HG02970 (cell line): ENCODE measurements around the gene DRC7.
"Not testable (repeated sequence)": the region's sequence is repeated elsewhere in the genome, so short reads cannot be mapped to it uniquely, and the experiment has no call there.

Source experiments
- ATAC-seq: cut with Tn5 transposase; IDR thresholded peaks from one replicate; pipeline ENCODE4 v1.9.1; 2021; ENCODE audit warnings: mild to moderate bottlenecking, moderate library complexity, moderate number of reproducible peaks; ENCODE audit not compliant: unreplicated experiment, low FRiP score

The DRC7 gene

DNA sequence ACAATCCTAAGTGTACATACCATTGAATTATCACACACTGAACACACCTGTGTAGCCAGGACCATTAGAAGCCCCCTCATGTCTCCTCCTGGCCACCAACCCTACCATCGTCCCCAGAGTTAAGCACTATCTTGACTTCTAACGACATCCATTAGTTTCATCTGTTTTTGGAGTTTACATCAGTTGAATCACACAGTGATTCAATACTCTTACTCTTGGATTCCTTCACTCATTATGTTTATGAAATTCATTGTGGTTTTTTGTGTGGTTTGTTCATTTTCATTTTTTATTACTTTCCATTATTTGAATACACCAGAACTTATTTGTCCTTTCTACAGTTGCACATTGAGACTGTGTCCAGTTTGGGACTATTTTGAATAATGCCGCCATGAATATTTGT, 13.6 kb downstream of the DRC7 start:
- no peak for ATAC-seq

DNA sequence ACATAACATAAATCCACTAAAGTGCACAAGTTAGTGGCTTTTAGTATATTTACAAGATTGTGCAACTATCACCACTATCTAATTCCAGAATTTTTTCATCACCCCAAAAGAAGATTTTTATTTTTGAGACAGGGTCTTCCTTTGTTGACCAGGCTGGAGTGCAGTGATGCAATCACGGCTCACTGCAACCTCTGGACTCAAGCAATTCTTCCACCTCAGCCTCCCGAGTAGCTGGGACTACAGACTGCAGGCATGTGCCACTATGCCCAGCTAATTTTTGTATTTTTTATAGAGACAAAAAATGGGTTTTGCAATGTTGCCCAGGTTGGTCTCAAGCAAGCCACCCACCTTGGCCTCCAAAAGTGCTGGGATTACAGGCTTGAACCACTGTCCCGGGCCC, 15.1 kb downstream of the DRC7 start:
- ATAC-seq: no peak

DNA sequence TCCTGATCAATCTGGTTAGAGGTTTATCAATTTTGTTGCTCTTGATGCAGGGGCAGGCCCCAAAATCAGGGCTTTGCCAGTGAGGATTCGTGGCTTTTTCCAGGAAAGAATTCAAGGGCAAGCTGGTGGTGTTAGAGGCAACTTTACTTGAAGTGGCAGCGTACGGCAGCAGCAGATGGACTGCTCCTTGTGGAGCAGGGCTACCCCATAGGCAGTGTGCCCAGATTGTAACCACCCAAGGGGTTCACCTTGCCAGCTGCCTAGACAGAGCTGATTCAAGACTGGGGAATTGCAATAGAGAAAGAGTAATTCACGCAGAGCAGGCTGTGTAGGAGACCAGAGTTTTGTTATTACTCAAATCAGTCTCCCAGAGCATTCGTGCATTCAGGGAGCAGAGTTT, 16.7 kb downstream of the DRC7 start:
- ATAC-seq: no peak

DNA sequence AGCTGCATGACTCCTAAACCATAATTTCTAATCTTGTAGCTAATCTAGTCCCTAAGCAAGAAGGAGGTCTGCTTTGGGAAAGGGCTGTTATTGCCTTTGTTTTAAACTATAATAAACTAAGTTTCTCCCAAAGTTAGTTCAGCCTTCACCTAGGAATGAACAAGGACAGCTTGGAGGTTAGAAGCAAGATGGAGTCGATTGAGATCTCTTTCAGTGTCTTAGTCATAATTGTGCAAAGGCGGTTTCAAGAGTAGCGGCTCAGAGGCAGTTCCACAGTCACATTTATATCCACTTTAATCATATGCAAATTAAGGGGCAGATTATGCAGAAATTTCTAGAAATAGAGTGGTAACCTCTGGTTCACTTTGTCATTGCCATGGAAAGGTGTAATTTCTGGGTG, 17.4 kb downstream of the DRC7 start:
- ATAC-seq: no peak

DNA sequence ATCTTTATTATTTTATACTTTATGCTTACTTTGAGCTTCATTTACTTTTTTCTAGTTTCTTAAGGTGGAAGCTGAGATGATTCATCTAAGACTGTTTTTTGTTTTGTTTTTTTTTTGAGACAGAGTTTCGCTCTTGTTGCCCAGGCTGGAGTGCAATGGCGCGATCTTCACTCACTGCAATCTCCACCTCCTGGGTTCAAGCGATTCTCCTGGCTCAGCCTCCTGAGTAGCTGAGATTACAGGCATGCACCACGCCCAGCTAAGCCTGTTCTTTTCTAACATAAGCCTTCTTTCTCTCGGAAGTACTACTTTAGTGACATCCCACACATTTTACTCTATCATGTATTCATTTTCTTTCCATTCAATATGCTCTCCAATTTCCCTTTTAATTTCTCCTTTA, 18.0 kb downstream of the DRC7 start:
- not testable (repeated sequence) for ATAC-seq

DNA sequence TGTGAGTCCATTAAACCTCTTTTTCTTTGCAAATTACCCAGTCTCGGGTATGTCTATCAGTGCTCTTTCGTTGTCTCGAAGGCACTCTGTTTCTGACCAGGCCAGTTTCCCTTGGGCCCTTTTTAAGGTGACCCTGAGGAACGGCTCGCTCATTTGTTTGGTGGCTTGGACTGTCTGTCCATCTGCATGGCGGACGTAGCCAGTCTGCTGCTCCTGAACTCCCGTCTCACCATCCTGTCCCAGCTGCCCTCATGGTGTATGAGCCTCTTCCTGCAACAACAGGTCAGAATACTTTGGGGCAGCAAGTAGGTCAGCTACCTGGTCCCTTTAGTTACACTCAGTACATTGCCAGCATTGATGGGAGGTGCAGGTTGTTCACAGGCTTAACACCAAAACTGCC, 19.0 kb downstream of the DRC7 start:
- no peak for ATAC-seq

DNA sequence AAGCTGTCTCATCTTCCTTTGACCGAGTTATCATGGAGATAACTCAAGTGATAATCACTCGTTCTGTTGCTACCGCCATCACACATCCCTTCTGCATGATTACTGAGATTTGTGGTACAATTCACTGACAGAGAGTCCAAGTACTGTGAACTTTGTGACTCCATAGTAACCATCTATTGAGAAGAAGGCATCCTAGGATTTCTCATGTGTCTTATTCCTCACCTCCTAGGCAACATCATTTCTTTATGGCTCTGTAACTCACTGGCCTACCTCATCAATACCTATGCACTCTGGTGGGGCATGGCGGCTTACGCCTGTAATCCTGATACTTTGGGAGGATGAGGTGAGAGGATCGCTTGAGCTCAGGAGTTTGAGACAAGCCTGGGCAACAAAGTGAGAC, 19.4 kb downstream of the DRC7 start:
- no peak for ATAC-seq

DNA sequence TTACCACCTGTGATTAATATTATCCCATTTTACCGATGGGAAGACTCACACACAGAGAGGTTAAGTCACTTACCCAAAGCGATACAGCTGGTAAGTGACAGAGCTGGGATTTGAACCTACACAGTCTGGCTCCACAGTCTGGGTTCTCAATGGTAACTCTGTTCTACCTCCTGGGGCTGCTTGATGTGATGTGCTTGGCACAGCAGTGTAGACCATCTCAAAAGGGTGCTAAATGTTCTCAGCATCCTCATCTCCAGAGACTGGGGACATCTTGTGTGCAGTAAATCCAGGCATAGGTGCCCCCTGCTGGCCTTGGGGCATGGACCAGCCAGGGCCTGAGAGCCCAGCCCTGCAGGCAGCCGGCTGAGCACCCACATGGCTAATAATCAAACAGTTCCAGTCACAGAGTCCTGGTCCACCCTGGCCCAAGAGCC, 25.6 kb downstream of the DRC7 start:
- no peak for ATAC-seq

DNA sequence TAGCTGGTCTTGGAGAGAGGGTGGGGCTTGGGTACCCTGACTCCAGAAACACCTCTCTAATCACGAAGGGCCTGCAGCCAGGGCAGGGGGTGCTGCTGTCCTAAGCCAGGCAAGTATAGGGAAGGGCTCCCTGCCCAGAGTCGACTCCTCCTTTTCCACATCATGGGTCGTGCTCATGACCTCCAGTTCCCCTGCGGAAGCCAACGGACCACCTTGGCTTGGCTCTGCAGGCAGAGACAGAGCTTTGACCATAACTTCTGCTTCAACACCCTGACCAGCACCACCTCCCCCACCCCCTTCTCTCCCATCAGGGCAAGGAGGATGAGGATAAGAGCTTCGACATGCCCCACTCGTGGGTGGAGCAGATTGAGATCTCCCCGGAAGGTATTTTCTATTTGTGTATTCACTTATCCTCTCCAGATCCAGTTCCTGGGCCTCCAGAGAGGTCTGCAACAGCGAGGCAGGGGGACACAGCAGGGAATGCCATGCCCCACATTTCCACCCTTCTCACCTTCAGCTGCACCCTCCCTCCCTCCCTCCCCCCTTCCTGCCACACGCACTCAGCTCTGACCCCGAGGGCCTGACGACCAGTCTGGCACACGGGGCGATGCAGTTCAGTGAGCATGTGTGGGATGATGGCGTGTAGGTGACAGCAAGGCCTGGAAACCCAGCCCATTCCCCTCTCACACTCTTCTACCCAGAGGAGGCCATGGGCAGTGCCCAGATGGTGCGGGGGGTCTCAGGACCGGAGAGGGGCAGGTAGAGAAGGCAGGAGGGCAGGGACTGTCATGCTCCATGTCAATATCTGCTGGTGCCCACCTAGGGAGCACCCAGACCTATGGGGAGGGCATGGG, 27.0 kb downstream of the DRC7 start:
- ATAC-seq: no peak

DNA sequence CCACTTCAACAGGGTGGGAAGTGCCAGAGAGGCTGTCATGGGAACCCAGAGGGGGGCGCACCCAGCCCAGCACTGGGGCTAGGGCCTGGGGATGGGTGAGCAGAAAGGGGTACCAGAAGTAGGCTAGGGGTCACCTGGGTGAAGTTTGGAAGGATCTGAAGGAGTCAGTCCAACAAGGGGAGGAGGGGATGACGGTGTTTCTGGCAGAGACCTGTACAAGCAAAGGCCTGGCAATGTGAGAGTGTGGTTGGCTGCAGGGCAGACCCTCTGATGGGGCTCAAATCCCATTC, 27.5 kb downstream of the DRC7 start:
- ATAC-seq: no peak

DNA sequence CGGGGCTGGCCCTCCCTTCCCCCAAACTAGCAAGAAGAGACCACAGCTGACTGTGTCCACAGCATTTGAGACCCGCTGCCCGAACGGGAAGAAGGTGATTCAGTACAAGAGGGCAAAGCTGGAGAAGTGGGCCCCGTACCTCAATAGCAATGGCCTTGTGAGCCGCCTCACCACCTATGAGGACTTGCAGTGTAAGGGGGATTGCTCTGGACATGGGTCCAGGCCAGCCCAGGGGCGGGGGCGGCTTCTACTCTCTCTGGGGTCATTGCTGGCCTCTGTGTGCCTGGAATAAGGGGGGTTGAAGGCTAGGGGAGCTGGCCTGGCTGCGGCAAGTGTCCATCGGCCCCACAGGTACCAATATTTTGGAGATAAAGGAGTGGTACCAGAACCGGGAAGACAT, 28.0 kb downstream of the DRC7 start:
- no peak for ATAC-seq

DNA sequence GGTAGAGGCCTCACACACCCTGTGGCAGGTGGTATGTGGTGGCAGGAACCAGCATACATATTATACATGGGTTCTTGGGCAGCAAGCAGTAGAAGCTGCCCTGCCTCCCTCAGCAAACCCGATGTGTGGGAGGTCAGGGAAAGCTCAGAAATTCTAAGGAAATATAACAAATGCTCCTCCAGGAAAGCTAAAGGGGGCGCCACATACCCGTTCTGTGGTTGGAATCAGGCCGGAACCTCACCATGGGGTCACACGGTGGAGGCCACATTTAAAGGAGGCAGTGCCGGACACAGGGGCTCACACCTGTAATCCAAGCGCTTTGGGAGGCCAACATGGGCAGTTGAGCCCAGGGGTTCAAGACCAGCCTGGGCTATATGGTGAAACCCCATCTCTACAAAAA, 28.6 kb downstream of the DRC7 start:
- no peak for ATAC-seq

DNA sequence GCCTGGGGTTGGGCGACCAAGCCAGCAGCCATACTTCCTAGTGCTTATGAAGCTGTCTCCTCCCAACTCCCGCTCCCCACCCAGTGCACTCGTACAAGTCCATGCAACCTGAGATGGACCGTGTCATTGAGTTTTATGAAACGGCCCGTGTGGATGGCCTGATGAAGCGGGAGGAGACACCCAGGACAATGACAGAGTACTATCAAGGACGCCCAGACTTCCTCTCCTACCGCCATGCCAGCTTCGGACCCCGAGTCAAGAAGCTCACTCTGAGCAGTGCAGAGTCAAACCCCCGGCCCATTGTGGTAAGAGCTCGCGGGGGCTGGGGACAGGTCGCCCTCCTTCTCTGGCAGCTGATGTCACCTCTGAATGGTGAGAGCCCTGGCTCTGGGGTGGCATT, 29.9 kb downstream of the DRC7 start:
- no peak for ATAC-seq

DNA sequence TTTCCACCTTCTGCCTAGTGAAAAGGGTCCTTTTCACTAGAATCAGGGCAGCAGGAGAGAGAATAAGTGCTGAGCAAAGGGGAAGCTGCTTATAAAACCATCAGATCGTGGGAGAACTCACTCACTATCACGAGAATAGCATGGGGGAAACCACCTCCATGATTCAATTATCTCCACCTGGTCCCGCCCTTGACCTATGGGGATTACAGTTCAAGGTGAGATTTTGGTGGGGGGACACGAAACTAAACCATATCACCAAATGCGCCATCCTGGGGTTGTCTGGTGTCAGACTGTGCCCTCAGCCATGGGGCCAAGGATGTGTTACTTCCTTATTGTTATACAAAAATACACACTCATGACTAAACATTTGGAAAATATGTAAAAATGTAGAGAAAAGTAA, 30.5 kb downstream of the DRC7 start:
- no peak for ATAC-seq

DNA sequence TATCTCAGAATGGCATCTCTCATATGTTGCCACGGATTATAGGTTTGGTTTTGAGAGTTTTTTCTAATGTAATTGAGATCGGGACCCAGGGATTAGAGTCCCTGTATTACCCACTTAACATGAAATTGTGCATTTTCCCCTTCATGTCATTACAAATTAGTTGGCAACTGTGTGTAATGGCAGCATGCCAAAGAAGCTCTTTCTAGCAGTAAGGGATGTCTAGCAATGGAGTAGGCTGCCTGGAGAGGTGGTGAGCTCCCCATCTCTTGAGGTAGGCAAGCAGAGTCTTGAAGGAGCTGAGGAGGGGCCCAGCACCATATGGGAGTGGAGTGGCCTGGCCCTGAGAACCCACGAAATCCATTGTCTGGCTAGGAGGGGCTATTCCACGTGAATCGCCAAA, 30.9 kb downstream of the DRC7 start:
- ATAC-seq: no peak

DNA sequence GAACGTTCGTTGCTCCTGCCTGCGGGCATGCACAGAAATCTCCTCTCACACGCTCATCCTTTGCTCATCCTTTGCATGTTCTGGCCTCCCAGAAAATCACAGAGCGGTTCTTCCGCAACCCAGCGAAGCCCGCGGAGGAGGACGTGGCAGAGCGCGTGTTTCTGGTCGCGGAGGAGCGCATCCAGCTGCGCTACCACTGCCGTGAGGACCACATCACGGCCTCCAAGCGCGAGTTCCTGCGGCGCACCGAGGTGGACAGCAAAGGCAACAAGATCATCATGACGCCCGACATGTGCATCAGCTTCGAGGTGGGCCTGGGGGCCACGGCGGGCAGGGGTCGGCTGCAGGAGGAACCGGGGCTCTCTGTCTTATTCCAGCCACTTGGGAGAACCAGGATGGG, 31.4 kb downstream of the DRC7 start:
- no peak for ATAC-seq

DNA sequence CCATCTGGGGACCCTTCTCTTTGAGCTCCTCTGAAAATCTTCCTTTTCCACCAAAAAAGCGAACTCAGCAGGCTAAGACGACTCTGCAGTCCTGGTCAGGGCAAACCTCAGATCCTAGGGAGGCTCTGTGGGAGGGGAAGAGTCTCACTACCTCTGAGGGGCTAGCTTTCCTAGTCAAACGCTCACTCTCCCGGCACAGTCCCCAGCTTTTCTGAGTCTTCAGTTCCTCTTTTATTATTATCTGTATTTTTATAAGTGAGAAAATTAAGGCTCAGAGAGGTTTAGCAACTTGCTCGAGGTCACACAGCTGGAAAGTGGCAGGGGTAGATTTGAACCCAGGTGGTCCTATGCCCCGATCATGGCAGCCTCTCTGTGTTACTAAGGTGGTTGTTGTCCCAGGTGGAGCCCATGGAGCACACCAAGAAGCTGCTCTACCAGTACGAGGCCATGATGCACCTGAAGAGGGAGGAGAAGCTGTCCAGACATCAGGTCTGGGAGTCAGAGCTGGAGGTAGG, 31.9 kb downstream of the DRC7 start:
- no peak for ATAC-seq

DNA sequence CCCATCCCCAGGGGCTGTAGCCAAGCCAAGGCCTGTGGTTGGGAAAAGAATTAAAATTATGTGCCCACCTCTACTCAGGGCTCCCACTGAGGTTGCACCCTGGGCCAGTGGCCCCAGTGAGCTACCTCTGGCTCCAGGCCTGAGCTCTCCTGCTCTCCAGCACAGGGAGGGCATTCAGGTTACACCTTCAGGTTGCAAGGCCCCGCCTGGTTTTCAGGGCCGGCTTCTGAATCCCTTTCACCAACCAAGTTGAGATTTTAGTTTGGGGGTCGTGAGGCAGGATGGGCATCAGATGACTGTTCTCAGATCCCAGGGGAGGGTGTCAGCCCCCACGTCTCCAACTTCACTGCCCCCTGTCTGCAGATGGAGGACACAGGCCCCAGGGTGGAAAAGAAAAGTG, 33.0 kb downstream of the DRC7 start:
- no peak for ATAC-seq

DNA sequence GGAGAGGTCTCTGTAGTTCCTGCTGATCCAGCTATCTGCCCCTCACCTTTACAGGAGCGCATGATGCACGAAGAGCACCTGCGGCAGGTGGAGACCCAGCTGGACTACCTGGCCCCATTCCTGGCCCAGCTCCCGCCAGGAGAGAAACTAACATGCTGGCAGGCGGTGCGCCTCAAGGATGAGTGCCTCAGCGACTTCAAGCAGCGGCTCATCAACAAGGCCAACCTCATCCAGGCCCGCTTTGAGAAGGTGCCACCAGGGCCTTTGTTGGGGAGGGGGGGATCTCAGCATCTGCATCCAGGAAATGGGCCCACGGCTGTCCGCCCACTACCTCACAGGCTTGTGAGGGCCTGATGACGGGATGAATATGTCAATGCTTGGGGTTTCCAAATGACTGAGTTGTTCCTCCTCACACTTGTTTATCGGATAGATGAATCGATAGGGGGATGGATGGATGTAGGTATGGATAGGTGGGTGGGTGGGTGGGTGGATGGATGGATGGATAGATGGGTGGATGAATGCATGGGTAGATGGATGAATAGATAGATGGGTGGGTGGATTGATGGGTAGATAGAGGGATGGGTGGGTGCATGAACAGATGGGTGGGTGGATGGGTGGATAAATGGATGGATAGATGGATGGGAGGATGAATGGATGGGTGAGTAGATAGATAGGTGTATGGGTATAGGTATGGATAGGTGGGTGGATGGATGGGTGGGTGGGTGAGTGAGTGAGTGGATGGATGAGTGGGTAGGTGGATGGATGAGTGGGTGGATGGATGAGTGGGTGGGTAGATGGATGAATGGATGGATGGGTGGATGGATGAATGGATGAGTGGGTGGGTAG, 34.0 kb downstream of the DRC7 start:
- ATAC-seq: no peak

DNA sequence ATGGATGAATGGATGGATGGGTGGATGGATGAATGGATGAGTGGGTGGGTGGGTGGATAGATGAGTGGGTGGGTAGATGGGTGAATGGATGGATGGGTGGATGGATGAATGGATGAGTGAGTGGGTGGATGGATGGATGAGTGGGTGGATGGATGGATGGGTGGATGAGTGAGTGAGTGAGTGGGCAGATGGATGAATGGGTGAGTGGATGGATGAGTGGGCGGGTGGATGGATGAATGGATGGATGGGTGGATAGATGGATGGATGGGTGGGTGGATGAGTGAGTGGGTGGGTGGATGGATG, 34.5 kb downstream of the DRC7 start:
- ATAC-seq: no peak

DNA sequence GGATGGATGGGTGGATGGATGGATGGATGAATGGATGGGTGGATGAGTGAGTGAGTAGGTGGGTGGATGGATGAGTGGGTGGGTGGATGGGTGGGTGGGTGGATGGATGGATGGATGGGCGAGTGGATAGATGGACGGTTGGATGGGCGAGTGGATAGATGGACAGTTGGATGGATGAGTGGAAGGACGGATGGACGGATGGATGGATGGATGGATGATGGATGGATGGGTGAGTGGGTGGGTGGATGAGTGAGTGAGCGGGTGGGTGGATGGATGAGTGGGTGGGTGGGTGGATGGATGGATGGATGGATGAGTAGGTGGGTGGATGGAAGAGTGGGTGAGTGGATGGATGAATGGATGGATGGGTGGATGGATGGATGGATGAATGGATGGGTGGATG, 35.2 kb downstream of the DRC7 start:
- not testable (repeated sequence) for ATAC-seq
